Left forelimb (tissue), 1 donor: Measurements from ENCODE around the gene GPR153.

Experiments
- DNase-seq: peaks from one replicate; pipeline ENCODE4 v3.0.0-alpha.2; 2018; ENCODE audit warnings: low spot score

GPR153 gene

DNA sequence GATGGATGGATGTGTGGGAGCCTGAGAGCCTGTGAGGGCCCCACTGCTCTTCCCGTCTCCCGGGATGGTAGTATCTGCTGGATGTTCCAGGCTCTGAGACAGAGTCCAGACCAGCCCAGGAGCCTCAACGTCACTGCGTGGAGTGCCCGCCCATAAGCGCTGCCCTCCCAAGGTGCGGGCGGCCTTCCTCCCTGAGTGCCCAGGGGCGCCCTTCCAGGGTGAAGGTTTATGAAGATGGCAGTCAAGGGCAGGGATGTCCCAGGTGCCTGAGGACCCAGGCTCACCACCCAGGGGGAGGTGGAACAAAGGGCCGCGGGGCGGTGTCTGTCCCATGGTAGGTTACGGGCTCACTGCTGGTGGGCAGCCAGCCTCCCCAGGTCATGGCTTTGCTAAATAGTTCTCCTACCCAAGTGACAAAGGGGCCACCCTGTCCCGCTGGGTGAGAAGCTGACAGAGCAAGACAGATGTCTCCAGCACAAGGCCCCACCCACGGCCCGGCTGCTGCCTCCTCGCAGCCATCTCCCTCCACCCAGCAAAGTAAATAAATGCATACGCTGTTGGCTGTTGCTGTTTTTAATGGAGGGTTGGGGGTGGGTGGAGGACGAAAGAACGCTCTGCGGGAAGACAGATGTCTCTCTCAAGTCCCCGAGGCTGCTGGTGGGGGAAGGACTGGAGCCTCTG lies 9.0 kb upstream of the GPR153 start:
- DNase-seq, result no peak

DNA sequence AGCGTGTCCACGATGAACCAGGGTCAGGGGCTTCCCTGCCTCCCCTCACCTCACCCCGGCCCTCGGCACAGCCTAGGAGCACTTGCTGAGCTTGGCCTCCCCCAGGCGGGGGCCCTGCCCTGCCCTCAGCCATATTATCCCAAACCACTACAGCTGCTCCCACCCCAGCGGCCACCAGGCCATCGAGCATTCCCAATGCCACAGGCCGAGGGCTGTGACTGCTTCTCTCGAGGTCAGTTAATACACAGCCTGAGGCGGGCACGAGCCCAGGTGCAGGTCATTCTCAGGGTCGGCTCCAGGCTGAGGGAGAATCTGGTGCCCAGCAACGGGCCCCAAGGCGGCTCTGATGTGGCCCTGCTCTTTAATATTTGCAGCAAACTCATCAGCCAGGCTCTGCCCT lies 8.4 kb upstream of the GPR153 start:
- DNase-seq, result no peak

DNA sequence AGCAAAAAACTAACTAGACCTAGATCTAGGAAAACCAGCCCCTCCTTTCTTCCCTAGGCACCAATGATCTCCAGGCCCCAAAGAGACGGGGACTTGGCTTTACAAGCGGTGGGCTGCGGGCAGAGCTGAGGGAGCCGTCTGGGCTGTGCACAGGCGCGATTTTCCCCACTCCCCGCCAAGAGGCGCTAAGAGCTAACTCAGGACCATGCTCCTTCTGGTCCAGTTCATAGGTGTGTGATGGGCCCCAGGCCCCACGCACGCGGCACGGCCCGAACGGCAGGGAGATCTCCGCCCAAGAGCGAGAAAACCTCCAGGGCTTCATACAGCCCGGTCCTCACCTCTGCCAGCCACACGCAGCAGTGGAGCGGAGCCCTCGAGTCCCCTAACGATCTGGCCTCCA lies 7.5 kb upstream of the GPR153 start:
- DNase-seq, result no peak

DNA sequence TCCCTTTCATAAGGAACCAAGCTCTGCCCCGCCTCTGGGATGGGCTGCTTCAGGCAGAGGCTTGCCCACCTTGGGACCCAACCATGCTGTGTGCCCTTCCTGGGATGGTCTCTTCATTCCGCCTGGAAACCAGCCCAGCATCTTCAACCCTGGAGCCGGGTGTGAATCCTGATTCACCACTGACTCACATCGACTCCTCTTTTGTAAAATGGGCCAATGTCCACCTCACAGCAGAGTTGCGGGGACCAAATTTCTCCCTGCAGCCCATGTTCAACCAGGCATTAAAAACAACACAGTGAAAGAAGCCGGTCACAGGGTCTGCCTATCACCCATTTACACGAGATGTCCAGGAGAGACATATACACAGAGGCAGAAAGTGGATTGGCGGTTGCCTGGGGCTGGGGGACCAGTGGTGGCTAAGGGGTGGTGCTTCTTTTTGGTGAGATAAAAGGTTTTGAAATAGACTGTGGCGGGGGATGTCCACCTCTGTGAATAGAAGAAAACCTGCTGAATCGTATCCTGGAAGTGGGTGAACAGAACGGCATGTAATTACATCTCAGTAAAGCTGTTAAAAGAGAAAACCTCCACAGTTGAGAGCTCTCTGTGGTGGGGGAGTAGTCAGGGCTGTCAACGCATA lies 6.9 kb upstream of the GPR153 start:
- DNase-seq, result no peak

DNA sequence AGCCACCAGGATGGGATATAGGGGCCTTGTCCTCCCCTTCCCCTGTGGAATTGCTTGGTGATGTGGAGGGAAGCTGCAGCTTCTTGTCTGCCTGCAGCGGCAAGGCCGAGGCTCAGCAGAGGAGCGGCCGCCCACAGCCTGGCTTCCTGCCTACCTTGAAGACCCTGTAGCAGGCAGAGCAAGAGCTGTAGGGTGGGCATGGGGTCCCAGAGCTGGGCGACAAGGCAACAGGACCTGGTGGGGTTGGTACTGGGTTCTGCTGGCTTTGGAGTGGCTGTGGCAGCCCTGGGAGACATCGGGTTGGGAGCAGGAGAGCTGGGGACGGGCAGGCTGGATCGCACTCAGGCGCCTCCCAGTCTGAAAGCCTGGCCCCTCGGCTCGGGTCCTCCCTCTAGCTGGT lies 5.7 kb upstream of the GPR153 start:
- no peak for DNase-seq

DNA sequence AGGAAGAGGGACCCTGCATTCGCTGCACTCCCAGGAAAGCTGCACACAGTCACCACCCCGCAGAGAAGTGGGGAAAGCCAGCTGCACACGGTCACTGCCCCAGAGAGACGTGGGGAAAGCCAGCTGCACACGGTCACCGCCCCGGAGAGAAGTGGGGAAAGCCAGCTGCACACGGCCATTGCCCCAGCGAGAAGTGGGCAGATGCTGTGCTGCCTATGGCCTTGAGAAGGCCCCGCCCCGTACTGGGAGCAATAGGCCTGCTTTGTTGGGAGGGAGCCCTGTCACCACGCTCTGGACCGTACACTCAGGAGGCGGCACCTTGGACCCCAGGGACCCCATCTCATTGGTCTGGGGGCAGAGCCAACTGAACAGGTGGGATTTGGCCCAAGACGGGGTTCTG lies 4.3 kb upstream of the GPR153 start:
- no peak for DNase-seq

DNA sequence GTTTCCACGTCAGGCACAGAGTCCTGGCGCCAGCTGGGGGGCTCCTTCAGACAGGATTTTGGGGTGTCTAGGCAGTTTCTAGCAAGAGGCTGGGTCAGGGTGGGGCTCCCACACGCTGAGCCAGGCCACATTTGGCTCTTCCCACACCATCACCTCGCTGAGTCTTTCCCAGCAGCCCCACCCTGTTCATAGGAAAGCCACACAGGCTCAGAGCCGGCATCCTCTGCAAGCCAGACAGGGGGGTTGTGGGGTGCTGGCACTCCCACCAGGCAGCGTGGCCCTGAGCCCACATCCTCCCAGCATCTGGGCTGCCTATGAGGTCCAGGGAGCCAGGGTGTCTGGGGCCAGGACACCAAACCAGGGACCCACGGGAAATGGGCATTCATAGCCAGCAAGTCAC lies 2.8 kb upstream of the GPR153 start:
- no peak for DNase-seq

DNA sequence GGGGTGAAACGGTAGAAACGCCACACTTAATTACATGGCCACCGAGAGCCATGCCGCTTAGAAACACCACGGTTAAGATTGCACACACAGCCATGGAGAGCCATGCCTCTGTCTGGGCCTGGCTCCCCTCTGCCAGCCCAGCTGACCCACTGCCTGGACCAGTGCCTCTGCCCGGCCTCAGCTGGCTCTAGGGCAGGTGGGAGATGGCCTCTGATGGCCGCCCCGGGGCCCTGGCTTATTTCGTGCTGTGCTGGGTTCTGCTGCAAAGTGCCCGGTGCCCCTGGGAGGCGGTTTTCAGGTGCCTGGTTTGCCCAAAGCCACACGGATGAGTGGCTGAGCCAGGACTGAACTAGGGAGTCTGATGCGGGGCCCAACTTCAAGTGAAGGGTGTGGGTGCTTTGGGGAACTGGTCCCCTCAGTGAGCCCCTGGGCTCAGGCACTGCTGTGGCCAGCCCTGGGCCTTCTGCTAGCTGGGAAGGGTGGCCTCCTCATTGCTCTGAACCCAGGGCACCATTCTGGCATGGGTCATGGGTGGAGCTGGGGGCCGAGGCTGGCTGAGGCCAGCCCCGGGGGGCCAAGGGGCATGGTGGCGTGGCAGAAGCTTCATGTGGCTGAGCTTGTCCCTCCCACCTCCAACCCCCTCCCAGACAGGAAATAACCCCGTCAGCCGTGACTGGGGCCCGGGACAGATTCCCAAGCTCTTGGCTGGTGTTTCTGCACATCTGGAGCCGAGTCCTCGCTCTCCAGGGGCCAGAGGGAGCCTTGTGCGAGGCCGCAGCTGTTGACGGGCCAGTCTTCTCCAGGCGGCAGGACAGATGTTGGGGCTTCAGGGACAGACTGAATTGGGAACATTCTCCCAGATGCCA lies 1.9 kb upstream of the GPR153 start:
- DNase-seq, result peak; percentile 91

DNA sequence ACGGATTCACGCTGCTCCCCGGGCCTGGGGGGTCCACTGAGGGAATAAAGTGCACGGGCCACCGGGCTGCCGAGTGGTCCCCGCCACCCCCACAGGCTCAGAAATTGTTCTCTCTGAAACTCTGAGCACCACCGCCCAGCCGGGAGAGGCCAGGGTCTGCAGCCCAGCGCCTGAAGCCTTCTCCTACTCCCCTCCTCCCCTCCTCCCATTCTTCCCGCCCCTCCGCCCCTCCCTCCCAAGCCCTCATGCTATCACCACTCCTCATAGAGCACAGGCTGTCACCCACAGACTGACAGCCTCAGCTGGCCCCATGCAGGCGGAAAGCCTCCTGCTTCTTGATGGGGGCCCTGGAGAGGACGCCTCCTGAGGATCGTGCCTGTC lies 707 bp upstream of the GPR153 start:
- no peak for DNase-seq

DNA sequence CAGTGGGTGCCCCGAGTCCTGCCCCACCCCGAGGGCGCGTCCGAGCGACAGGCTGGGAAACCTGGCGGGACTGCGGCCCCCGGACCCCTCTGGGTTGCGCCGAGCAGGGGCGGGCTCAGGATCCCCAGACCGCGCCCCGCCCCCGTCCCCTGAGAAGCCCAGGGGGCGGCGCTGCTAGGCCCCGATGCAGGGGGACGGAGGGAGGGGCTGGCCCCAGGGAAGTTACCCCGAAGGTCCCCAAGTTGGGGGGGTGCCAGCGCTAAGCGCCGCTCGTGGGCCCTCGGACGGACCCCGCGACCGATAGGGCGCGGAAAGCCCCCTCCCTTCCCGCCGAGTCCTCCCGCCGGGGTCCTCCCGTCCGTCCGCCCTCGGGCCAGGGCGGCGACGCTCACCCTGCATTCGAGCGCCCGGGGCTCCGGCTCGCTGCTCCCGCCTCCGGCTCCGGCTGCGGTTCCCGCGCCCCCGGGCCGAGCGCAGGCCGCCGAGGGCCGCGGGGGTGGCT lies 414 bp downstream of the GPR153 start:
- no peak for DNase-seq

DNA sequence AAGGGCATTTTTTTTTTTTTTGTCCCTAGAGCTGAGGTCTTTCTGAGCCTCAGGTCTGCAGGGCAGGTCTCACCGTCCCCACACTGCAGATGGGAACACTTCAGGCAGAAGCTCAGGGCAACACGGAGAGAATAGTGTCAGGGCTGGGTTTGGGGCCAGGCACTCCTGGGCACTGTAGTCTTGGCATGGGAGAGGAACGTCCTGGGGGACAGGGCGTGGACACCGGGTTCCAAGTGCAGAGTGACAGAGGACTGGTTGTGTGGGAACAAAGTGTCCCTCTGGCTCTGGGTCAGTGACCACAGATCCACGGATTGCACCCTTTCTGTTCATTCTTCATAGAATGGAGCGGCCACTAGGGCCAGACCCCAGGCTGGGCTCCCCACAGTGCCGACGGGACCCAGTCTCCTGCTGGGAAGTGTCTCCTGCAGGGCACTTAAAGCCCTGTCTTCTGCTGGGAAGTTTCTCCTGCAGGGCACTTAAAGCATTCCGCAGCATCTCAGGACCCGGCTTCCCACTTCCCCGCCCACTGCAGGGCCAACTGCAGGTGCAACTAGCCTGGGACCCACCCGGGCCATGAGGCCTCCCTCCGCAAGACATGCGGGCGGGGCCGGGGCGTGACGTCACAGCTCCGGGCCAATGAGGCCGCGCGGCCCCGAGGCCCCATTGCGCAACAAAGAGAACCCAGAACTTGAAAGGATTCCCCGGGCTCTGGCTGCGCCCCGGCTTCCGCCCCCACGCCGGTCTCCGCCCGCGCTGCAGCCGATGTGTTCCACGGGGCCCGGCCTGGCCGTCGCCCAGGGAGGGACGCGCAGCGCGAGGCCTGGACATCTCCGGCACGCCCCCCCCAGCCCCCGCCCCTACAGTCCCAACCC lies 1.2 kb downstream of the GPR153 start:
- DNase-seq, result peak; percentile 85

DNA sequence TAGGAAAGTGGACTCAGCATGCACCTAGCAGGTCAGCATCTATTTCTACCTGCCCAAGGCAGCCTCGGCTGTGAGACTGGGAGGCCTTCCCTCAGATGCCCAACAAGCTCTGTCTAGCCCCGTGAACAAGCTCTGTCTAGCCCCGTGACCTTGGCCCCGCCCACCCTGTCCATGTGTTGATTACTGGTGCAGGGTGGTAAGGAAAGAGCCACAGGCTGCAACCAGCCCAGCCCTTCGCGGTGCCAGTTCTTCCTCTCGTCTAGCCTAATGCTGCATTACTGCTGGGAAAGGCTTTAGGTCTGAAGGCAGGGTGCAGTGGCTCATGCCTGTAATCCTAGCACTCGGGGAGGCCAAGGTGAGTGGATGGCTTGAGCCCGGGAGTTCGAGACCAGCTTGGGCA lies 2.2 kb downstream of the GPR153 start:
- DNase-seq, result no peak

DNA sequence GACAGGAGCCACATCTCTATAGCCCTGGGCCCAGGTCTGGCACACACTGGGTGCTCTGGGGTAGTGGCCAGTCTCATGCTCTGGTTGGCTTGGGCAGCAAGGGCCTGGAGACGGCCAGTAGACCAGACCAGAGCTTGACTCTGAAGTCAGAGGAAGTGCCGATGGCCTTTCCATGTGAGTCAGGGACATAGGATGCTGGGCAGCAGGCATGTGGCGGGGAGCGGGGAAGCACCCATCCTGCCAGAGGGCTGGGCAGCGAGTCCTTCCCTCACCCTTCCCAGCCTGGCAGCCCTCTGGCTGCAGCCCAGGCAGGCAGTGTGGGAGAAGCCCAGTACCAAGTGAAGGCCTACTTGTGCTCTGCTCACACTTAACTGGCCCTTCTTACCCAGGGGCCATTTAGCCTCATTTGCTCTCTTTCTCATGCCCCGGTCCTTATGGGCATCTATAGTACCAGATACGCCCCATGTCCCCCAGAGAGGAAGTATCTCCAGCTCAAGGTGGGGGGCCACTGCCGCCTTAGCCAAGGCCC lies 3.3 kb downstream of the GPR153 start:
- no peak for DNase-seq

DNA sequence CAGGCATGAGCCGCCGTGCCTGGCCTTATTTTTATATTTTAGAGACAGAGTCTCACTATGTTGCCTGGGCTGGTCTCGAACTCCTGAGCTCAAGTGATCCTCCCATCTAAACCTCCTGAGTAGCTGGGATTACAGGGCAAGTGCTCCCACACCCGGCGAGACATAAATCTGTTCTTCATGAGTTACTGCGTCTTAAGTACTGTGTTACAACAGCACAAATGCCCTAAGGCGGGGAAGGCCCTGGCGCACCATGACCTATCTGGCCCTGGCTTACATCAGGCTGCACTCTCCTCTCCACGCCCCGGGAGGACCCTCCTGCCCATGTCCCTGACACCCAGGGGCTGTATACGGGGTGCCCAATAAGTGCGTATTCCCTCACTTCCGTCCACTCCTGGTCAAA lies 4.3 kb downstream of the GPR153 start:
- DNase-seq, result no peak

DNA sequence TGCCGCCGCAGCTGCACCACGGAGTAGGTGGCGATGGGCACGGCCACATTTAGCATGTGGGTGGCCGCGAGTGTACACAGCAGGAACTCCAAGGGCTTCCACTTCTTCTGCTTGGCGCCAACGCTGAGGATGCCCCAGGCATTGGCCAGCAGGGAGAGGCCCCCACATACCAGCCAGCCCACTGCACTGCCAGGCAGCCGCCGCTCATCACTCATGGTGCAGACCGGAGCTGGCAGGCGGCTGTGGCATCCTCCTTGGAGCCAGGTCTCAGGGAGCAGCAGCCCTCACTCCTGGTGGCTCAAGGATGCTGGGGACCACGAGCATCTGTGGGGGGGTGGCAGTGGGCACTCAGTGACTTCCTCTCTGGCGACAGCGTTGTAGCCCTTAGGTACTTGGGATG lies 6.2 kb downstream of the GPR153 start:
- DNase-seq, result no peak

DNA sequence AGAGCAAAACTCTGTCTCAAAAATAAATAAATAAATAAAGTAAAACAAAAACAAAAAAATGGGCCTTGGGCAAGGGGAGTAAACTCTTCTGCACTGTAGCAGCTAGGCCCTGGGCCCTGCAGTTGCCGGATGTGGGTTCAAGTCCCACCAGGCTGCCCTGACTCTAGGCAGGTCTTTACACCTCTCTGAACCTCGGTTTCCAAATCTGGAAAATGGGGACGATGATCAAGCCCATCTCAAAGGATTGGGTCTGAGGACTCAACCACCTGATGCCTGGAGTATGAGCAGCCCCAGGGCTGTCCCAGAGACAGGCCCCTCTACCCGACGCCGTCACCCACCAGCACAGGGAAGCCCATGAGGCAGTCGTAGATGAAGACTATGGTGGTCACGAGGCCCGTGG lies 7.5 kb downstream of the GPR153 start:
- DNase-seq, result no peak

DNA sequence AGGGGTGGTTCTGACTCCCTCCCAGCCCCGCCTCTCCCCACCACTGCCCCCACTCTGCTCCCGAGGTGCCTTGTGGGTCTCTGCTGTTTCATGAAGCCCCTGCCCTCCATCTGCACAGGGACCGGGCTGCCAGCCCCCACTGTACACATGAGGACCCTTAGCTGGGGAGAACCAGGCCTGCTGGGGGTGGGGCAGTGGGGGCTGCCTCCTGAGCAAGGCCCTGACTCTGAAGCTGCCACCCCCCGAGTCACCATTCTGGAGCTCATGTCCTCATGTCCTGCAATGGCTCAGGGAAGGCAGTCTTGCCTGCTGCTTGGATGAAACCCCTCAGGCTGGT lies 8.6 kb downstream of the GPR153 start:
- DNase-seq, result no peak

DNA sequence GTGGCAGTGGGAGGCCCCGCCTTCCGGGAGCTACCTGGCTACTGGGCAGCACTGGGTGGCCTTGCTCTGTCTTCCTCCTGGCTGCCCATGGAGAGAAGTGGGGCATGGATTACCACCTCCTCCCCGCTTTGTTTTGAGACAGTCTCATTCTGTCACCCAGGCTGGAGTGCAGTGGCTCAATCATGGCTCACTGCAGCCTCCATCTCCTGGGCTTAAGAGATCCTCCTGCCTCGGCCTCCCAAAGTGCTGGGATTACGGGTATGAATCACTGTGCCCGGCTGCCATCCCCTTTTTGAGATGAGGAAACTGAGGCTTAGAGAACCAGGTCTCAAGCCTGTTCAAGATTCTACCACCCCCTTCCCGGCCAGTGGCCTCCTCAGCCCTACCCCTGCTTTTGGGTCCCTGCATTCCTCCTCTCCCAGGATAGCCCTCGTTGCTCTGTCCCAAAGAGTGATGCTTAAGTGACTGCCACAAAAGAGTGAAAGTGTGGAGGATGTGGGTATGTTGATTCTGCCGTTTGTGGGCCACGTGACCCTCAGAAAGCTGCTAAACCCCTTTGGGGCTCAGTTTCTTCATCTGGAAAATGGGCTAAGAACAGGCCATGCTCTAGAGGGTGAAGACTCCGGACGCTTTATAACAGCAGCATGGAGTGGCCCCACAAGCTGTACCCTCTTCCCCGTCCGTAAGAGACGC lies 9.1 kb downstream of the GPR153 start:
- no peak for DNase-seq

DNA sequence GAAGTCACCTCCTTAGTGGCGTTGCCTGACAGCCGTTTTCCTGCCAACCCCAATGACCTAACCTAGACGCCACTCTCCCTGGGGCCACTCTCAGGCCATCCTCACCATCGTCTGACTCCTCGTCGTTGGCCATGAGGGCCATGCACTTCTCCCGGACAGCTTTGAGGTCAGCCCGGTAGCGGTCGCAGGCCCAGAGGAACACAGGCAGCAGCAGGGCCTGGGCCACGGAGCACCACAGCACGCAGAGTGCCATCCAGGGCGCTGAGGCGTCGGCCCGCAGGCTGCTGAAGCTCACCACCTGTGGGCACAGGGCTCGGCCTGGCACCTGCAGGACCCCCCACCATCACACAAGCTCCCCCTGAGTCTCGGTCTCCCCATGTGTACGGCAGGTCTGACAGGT lies 9.7 kb downstream of the GPR153 start:
- no peak for DNase-seq

DNA sequence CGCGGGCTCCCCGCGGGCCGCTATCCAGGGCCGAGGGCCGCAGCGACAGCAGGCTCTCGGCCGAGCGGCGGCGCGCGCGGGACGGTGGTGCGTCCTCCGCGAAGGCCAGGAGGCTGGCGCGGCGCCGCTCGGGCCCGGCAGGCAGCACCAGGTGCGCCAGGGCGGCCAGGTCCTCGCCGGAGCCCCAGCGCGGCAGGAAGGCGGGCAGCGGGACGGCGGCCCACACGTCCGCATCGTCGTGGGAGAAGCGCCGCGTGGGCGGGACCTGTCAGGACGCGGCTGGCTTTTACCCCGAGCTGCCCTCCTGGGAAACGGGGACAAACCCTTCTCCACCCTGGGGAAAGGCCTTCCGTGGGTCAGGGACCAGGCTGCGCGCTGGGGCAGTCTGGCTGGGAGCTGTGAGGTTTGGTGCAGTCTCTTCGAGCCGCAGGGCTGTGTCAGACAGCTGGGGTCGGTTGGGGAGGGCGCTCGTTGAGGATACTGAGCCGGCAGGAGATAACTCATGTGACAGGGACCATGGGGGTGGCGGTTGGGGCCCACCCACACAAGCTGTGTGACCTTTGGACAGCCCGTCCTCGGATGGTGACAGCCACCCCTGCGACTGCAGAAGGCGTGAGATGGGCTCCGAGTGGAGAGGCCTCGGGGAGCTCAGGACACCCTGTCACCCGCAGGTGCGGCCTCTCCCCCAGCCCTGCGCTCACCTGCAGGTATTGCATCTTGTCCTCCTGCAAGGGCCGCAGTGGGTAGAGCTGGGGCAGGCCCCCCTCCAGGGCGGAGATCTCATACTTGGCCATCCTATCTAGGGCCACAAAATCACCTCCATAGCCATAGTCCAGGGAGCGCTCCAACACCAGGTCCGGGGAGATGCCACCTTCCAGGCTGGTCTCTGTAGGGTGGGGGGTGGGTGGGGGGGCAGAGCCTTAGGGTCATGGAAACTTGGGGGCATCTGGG lies 10.9 kb downstream of the GPR153 start:
- no peak for DNase-seq
